ENCODE data around the gene SYCP2.

The SYCP2 gene

GRCh38 chr20:59836767-59837166 is 96.7 kb downstream of the SYCP2 start:
- no peak for DNase-seq (ENCODE audit: low spot score)

GRCh38 chr20:59835448-59836395 is 97.7 kb downstream of the SYCP2 start:
- peak; percentile 29 for DNase-seq (ENCODE audit: low spot score)

- peak; percentile 3 for DNase-seq (ENCODE audit: low spot score)
Observed at GRCh38 chr20:59835057-59835447, 98.4 kb downstream of the SYCP2 start.

GRCh38 chr20:59832406-59833363 is 100.8 kb downstream of the SYCP2 start:
- DNase-seq (ENCODE audit: low spot score), result no peak

GRCh38 chr20:59831916-59832270 is 101.5 kb downstream of the SYCP2 start:
- no peak for DNase-seq (ENCODE audit: low spot score)

GRCh38 chr20:59831024-59831915 is 102.2 kb downstream of the SYCP2 start:
- DNase-seq (ENCODE audit: low spot score), result no peak

- no peak for DNase-seq (ENCODE audit: low spot score)
Observed at GRCh38 chr20:59830665-59831023, 102.8 kb downstream of the SYCP2 start.

GRCh38 chr20:59829786-59830664 is 103.4 kb downstream of the SYCP2 start:
- DNase-seq (ENCODE audit: low spot score), result no peak

- no peak for DNase-seq (ENCODE audit: low spot score)
Observed at GRCh38 chr20:59829054-59829785, 104.2 kb downstream of the SYCP2 start.

GRCh38 chr20:59828125-59829053 is 105.0 kb downstream of the SYCP2 start:
- no peak for DNase-seq (ENCODE audit: low spot score)

GRCh38 chr20:59827138-59828056 is 106.0 kb downstream of the SYCP2 start:
- no peak for DNase-seq (ENCODE audit: low spot score)

- DNase-seq (ENCODE audit: low spot score), result no peak
Observed at GRCh38 chr20:59825944-59826759, 107.3 kb downstream of the SYCP2 start.

- DNase-seq (ENCODE audit: low spot score), result no peak
Observed at GRCh38 chr20:59825563-59825920, 107.9 kb downstream of the SYCP2 start.

- no peak for DNase-seq (ENCODE audit: low spot score)
Observed at GRCh38 chr20:59824711-59825562, 108.5 kb downstream of the SYCP2 start.

GRCh38 chr20:59823491-59824259 is 109.8 kb downstream of the SYCP2 start:
- DNase-seq (ENCODE audit: low spot score), result no peak

All from AG08396 (cell line).